Measurements from ENCODE around the gene STT3B. TPM values are rescaled to one million over a fixed set of nuclear protein-coding genes. Genes with fewer than 3 reads are reported as not detected.

The STT3B gene
- total and polyA plus RNA-seq, 5 donors from 2014 or later = 85.1 to 108 (median 90.8) TPM

DNA sequence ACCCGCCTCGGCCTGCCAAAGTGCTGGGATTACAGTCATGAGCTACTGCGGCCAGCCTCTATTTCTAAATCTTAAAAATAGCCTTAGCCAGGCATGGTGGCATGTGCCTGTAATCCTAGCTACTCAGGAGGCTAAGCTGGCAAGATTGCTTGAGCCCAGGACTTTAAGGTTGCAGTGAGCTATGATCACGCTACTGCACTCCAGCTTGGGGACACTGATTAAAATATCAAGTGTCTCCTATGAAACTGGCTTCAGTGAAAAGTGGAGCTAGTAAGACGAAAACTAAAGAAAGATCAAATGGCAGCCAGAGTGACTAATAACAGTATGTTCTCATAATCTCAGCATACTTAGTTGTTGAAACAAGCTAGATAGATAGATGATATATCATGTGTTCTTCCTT, 112.5 kb downstream of the STT3B start:
- Histone ChIP-seq H3K27ac (ENCODE audit: insufficient read depth, low read length, poor library complexity, severe bottlenecking) (no peak overlapping the region), H3K36me3 (ENCODE audit: control insufficient read depth, insufficient read depth, low read length) (no peaks in the 10 kb centered on the region), H3K4me3 (ENCODE audit: low read depth, low read length) (no peak overlapping the region), H3K4me1 (ENCODE audit: control insufficient read depth, insufficient read depth, low read length, poor library complexity, severe bottlenecking) (no peaks in the 10 kb centered on the region), H3K27me3 (ENCODE audit: control insufficient read depth, insufficient read depth, low read length) (no peaks in the 10 kb centered on the region), H3K9me3 (ENCODE audit: control insufficient read depth in 2 of 2, low read length in 2 of 2) (peaks cover 17 to 23% of the 10 kb centered on the region in 2 experiments)
- H3K36me3 Mint-ChIP-seq = peaks cover 21% of the 10 kb centered on the region
- peaks cover 4 to 30% (median 14%) of the 10 kb centered on the region in 7 donors for H3K9me3 Mint-ChIP-seq
- peaks cover 4% of the 10 kb centered on the region for H3K27me3 Mint-ChIP-seq
- ATAC-seq (ENCODE audit: low read depth in 2 of 2) (no peak), DNase-seq (no peak)
- no peak overlapping the region for H3K4me3 Mint-ChIP-seq
- peaks cover 0 to 26% (median 6%) of the 10 kb centered on the region in 4 donors for H3K4me1 Mint-ChIP-seq
- no peak overlapping the region for H3K27ac Mint-ChIP-seq

DNA sequence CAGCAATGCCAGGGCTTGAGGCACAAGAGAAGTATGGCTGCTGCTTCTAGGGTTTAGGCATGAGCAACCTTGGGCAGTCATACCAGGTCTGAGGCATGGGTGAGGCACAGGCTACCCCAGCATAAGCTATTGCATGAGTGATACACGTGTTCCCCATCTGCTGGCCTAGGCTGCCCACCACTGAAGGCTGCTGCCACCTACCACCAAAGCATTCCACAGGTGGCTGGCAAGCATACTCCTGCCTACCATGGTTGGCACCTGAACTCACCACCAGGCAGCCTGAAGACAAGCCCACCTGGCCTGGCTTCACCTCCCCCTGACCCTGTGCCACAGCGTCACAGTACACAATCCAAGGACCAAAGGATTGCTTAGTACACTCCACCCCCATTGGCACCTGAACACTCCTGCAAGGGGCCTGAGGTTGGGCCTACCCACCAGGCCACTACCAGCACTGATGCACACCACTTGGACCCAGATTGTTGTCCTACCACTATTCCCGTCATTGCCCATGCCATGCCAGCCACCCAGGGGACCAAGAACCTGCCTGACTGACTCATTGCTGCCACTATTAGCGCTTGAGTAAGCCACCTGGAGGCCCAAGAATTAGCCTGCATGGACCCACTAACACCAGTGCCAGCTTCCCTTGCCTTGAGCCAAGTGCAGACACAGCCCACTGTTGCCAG, 115.7 kb downstream of the STT3B start:
- ATAC-seq (ENCODE audit: low read depth in 2 of 2) = no peak
- no peak overlapping the region for H3K27ac Mint-ChIP-seq

DNA sequence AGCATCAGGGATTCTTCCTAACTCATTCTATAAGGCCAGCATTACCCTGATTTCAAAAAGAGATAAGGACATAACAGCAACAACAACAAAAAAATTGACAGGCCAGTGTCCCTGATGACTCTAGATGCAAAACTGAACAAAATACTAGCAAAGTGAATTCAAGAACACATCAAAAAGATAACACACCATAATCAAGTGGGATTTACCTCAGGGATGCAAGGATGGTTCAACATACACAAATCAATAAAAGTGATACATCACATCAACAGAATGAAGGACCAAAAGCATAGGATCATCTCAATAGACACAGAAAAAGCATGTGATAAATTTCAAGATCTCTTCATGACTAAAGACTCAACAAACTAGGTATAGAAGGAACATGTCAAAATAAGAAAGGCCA, 119.6 kb downstream of the STT3B start:
- H3K27me3 Mint-ChIP-seq = peaks cover 9% of the 10 kb centered on the region

More for the DNA sequence above, 115.7 kb downstream of the STT3B start:
- no peak for DNase-seq
- peaks cover 38 to 54% of the 10 kb centered on the region in 2 experiments for H3K9me3 ChIP-seq (ENCODE audit: control insufficient read depth in 2 of 2, low read length in 2 of 2)
- H3K27me3 ChIP-seq (ENCODE audit: control insufficient read depth, insufficient read depth, low read length) = no peaks in the 10 kb centered on the region
- no peak overlapping the region for H3K27ac ChIP-seq (ENCODE audit: insufficient read depth, low read length, poor library complexity, severe bottlenecking)
- no peak overlapping the region for H3K4me3 ChIP-seq (ENCODE audit: low read depth, low read length)
- no peaks in the 10 kb centered on the region for H3K36me3 ChIP-seq (ENCODE audit: control insufficient read depth, insufficient read depth, low read length)
- H3K9me3 Mint-ChIP-seq = peaks cover 12 to 57% (median 31%) of the 10 kb centered on the region in 7 donors
- peaks cover 19% of the 10 kb centered on the region for H3K36me3 Mint-ChIP-seq
- peaks cover 9% of the 10 kb centered on the region for H3K27me3 Mint-ChIP-seq
- no peak overlapping the region for H3K4me3 Mint-ChIP-seq
- H3K4me1 Mint-ChIP-seq = peaks cover 0 to 16% (median under 1%) of the 10 kb centered on the region in 4 donors
- H3K4me1 ChIP-seq (ENCODE audit: control insufficient read depth, insufficient read depth, low read length, poor library complexity, severe bottlenecking) = no peaks in the 10 kb centered on the region

DNA sequence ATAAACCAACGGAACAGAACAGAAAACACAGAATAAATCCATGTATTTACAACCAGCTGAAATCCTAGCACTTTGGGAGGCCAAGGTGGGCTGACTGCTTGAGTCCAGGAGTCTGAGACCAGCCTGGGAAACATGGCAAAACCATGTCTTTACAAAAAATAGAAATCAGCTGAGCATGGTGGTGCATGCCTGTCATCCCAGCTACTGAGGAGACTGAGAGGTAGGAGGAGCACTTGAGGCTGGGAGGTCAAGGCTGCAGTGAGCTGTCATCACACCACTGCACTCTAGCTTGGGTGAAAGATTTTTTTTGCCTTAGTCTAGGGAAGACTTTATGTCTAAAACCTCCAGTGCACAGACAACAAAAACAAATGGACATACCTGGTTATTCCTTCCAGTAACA, 120.7 kb downstream of the STT3B start:
- Histone ChIP-seq H3K4me3 (ENCODE audit: low read depth, low read length) (no peak overlapping the region), H3K9me3 (ENCODE audit: control insufficient read depth in 2 of 2, low read length in 2 of 2) (peaks cover 70 to 98% of the 10 kb centered on the region in 2 experiments), H3K36me3 (ENCODE audit: control insufficient read depth, insufficient read depth, low read length) (no peaks in the 10 kb centered on the region), H3K4me1 (ENCODE audit: control insufficient read depth, insufficient read depth, low read length, poor library complexity, severe bottlenecking) (no peaks in the 10 kb centered on the region), H3K27me3 (ENCODE audit: control insufficient read depth, insufficient read depth, low read length) (no peaks in the 10 kb centered on the region), H3K27ac (ENCODE audit: insufficient read depth, low read length, poor library complexity, severe bottlenecking) (no peak overlapping the region)
- DNase-seq (no peak), ATAC-seq (ENCODE audit: low read depth in 2 of 2) (peak in 1 of 2 donors; percentile 11)
- H3K36me3 Mint-ChIP-seq = peaks cover 3% of the 10 kb centered on the region
- peaks cover 0 to 6% (median 0%) of the 10 kb centered on the region in 4 donors for H3K4me1 Mint-ChIP-seq
- no peak overlapping the region for H3K27ac Mint-ChIP-seq
- peaks cover 9% of the 10 kb centered on the region for H3K27me3 Mint-ChIP-seq
- H3K4me3 Mint-ChIP-seq = no peak overlapping the region
- peaks cover 15 to 90% (median 52%) of the 10 kb centered on the region in 7 donors for H3K9me3 Mint-ChIP-seq

More for the DNA sequence above, 119.6 kb downstream of the STT3B start:
- Histone ChIP-seq H3K27ac (ENCODE audit: insufficient read depth, low read length, poor library complexity, severe bottlenecking) (no peak overlapping the region), H3K4me3 (ENCODE audit: low read depth, low read length) (no peak overlapping the region), H3K27me3 (ENCODE audit: control insufficient read depth, insufficient read depth, low read length) (no peaks in the 10 kb centered on the region), H3K4me1 (ENCODE audit: control insufficient read depth, insufficient read depth, low read length, poor library complexity, severe bottlenecking) (no peaks in the 10 kb centered on the region), H3K36me3 (ENCODE audit: control insufficient read depth, insufficient read depth, low read length) (no peaks in the 10 kb centered on the region), H3K9me3 (ENCODE audit: control insufficient read depth in 2 of 2, low read length in 2 of 2) (peaks cover 66 to 93% of the 10 kb centered on the region in 2 experiments)
- Mint-ChIP-seq H3K36me3 (peaks cover 9% of the 10 kb centered on the region), H3K4me1 (peaks cover 0 to 6% (median 0%) of the 10 kb centered on the region in 4 donors), H3K27ac (no peak overlapping the region), H3K9me3 (peaks cover 15 to 88% (median 54%) of the 10 kb centered on the region in 7 donors), H3K4me3 (no peak overlapping the region)
- DNase-seq = no peak
- no peak for ATAC-seq (ENCODE audit: low read depth in 2 of 2)

DNA sequence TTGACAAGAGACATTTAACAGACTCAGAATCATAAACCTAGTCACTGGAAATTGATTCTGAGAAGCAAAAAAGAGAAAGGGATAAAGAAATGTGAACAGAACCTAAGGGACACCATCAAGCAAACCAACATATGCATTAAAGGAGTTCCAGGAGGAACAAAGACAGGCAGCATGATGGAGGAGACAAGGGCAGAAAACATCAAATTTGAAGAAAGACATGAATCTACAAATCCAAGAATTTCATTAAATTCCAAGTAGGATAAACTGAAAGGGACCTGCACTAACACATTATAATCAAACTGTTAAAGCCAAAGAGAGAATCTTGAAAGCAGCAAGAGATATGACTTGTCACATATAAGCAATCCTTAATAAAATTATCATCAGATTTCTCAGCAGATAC, 122.3 kb downstream of the STT3B start:
- Mint-ChIP-seq H3K27ac (no peak overlapping the region), H3K27me3 (peaks cover 6% of the 10 kb centered on the region), H3K4me1 (peaks cover 0 to 6% (median 0%) of the 10 kb centered on the region in 4 donors), H3K9me3 (peaks cover 13 to 78% (median 42%) of the 10 kb centered on the region in 7 donors), H3K4me3 (peak overlapping the region in 1 of 4 donors; percentile 43), H3K36me3 (peaks cover 3% of the 10 kb centered on the region)
- H3K27ac ChIP-seq (ENCODE audit: insufficient read depth, low read length, poor library complexity, severe bottlenecking) = no peak overlapping the region
- no peaks in the 10 kb centered on the region for H3K4me1 ChIP-seq (ENCODE audit: control insufficient read depth, insufficient read depth, low read length, poor library complexity, severe bottlenecking)
- no peak overlapping the region for H3K4me3 ChIP-seq (ENCODE audit: low read depth, low read length)
- ATAC-seq (ENCODE audit: low read depth in 2 of 2) = no peak
- no peak for DNase-seq
- no peaks in the 10 kb centered on the region for H3K36me3 ChIP-seq (ENCODE audit: control insufficient read depth, insufficient read depth, low read length)
- peaks cover 60 to 97% of the 10 kb centered on the region in 2 experiments for H3K9me3 ChIP-seq (ENCODE audit: control insufficient read depth in 2 of 2, low read length in 2 of 2)
- H3K27me3 ChIP-seq (ENCODE audit: control insufficient read depth, insufficient read depth, low read length) = no peaks in the 10 kb centered on the region

DNA sequence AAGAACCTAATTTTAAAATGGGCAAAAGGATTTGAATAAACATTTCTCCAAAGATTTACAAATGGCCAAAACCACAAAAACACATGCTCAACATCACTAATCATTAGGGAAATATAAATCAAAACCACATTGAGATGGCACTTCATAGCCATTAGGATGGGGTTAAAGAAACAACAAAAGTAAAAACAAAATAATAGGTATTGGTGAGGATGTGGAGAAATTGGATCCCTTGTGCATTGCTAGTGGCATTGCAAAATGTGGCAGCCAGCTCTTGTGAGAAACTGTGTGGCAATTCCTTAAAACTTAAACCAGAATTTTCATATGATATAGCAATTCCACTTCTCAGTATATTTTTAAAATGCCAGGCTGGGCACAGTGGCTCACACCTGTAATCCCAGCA, 126.5 kb downstream of the STT3B start:
- Histone ChIP-seq H3K36me3 (ENCODE audit: control insufficient read depth, insufficient read depth, low read length) (no peaks in the 10 kb centered on the region), H3K4me3 (ENCODE audit: low read depth, low read length) (no peak overlapping the region), H3K27me3 (ENCODE audit: control insufficient read depth, insufficient read depth, low read length) (no peaks in the 10 kb centered on the region), H3K27ac (ENCODE audit: insufficient read depth, low read length, poor library complexity, severe bottlenecking) (no peak overlapping the region), H3K4me1 (ENCODE audit: control insufficient read depth, insufficient read depth, low read length, poor library complexity, severe bottlenecking) (no peaks in the 10 kb centered on the region), H3K9me3 (ENCODE audit: control insufficient read depth in 2 of 2, low read length in 2 of 2) (peaks cover 31 to 55% of the 10 kb centered on the region in 2 experiments)
- Mint-ChIP-seq H3K27ac (no peak overlapping the region), H3K27me3 (peaks cover 8% of the 10 kb centered on the region), H3K4me1 (no peaks in the 10 kb centered on the region), H3K4me3 (no peak overlapping the region), H3K36me3 (peaks cover 3% of the 10 kb centered on the region), H3K9me3 (peaks cover 4 to 41% (median 20%) of the 10 kb centered on the region in 7 donors)
- no peak for ATAC-seq (ENCODE audit: low read depth in 2 of 2)
- no peak for DNase-seq

DNA sequence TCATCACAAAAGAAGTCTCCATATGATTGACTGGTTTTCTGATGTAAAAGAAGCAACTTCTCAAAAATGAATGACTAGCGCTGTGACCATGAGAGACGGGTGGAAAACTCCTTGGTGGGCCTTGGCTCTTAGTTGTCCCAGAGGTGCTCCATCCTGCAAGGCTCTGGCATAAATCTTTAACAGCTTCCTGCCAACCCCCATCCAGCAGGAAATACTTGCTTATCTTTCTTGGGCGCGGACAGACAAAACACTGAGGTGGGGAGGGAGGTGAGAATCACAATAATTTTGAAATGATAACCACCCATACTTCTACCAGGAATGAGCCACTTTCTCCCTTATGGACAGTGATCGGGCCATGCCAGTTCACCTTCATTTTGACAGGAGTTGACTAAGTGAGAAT, 128.6 kb downstream of the STT3B start:
- Histone ChIP-seq H3K4me1 (ENCODE audit: control insufficient read depth, insufficient read depth, low read length, poor library complexity, severe bottlenecking) (no peaks in the 10 kb centered on the region), H3K27me3 (ENCODE audit: control insufficient read depth, insufficient read depth, low read length) (no peaks in the 10 kb centered on the region), H3K27ac (ENCODE audit: insufficient read depth, low read length, poor library complexity, severe bottlenecking) (no peak overlapping the region), H3K4me3 (ENCODE audit: low read depth, low read length) (no peak overlapping the region), H3K9me3 (ENCODE audit: control insufficient read depth in 2 of 2, low read length in 2 of 2) (peaks cover 18 to 35% of the 10 kb centered on the region in 2 experiments), H3K36me3 (ENCODE audit: control insufficient read depth, insufficient read depth, low read length) (no peaks in the 10 kb centered on the region)
- H3K4me1 Mint-ChIP-seq = no peaks in the 10 kb centered on the region
- H3K27ac Mint-ChIP-seq = peak overlapping the region in 1 of 3 donors; percentile 78
- no peak for ATAC-seq (ENCODE audit: low read depth in 2 of 2)
- H3K4me3 Mint-ChIP-seq = no peak overlapping the region
- DNase-seq = no peak
- H3K36me3 Mint-ChIP-seq = no peaks in the 10 kb centered on the region
- peaks cover 1 to 26% (median 12%) of the 10 kb centered on the region in 7 donors for H3K9me3 Mint-ChIP-seq
- peaks cover 11% of the 10 kb centered on the region for H3K27me3 Mint-ChIP-seq
